ENCODE data around the gene CLSTN2.

CLSTN2 gene

GRCh38 chr3:140493271-140493670 is 558.3 kb downstream of the CLSTN2 start:
- no peaks in the 10 kb centered on the region for H3K36me3 Mint-ChIP-seq (ENCODE audit: low read depth)
- no peak for TF ChIP-seq CTCF (IDR thresholded peaks at IDR 0.05)
- H3K27me3 Mint-ChIP-seq (ENCODE audit: low read depth, poor library complexity) = peaks cover 10% of the 10 kb centered on the region
- H3K4me1 Mint-ChIP-seq = no peaks in the 10 kb centered on the region
- H3K9me3 Mint-ChIP-seq = peaks cover 7% of the 10 kb centered on the region
- no peak overlapping the region for H3K4me3 Mint-ChIP-seq
- no peak for DNase-seq
- no peak overlapping the region for H3K27ac Mint-ChIP-seq

GRCh38 chr3:140494970-140495369 is 560.0 kb downstream of the CLSTN2 start:
- Mint-ChIP-seq H3K4me1 (no peaks in the 10 kb centered on the region), H3K4me3 (no peak overlapping the region), H3K27ac (no peak overlapping the region), H3K9me3 (peaks cover 7% of the 10 kb centered on the region), H3K36me3 (ENCODE audit: low read depth) (no peaks in the 10 kb centered on the region), H3K27me3 (ENCODE audit: low read depth, poor library complexity) (peaks cover 8% of the 10 kb centered on the region)
- TF ChIP-seq CTCF (IDR thresholded peaks at IDR 0.05) = no peak
- DNase-seq = no peak

GRCh38 chr3:140497331-140497730 is 562.3 kb downstream of the CLSTN2 start:
- no peak for DNase-seq
- no peak overlapping the region for H3K27ac Mint-ChIP-seq
- no peak for TF ChIP-seq CTCF (IDR thresholded peaks at IDR 0.05)
- H3K4me3 Mint-ChIP-seq = no peak overlapping the region
- H3K4me1 Mint-ChIP-seq = peaks cover 11% of the 10 kb centered on the region
- H3K36me3 Mint-ChIP-seq (ENCODE audit: low read depth) = no peaks in the 10 kb centered on the region
- peaks cover 7% of the 10 kb centered on the region for H3K9me3 Mint-ChIP-seq
- peaks cover 8% of the 10 kb centered on the region for H3K27me3 Mint-ChIP-seq (ENCODE audit: low read depth, poor library complexity)

GRCh38 chr3:140499114-140499757 is 564.3 kb downstream of the CLSTN2 start:
- Mint-ChIP-seq H3K4me3 (no peak overlapping the region), H3K27me3 (ENCODE audit: low read depth, poor library complexity) (peaks cover 4% of the 10 kb centered on the region), H3K9me3 (peaks cover 7% of the 10 kb centered on the region), H3K4me1 (peaks cover 13% of the 10 kb centered on the region), H3K27ac (no peak overlapping the region), H3K36me3 (ENCODE audit: low read depth) (no peaks in the 10 kb centered on the region)
- peak; percentile 32 for TF ChIP-seq CTCF (IDR thresholded peaks at IDR 0.05)
- no peak for DNase-seq

- peaks cover 7% of the 10 kb centered on the region for H3K9me3 Mint-ChIP-seq
- H3K27ac Mint-ChIP-seq = no peak overlapping the region
- no peak overlapping the region for H3K4me3 Mint-ChIP-seq
- no peak for DNase-seq
- H3K36me3 Mint-ChIP-seq (ENCODE audit: low read depth) = no peaks in the 10 kb centered on the region
- no peak for TF ChIP-seq CTCF (IDR thresholded peaks at IDR 0.05)
- peaks cover 25% of the 10 kb centered on the region for H3K4me1 Mint-ChIP-seq
- H3K27me3 Mint-ChIP-seq (ENCODE audit: low read depth, poor library complexity) = peaks cover 7% of the 10 kb centered on the region
Observed at GRCh38 chr3:140500473-140500872, 565.5 kb downstream of the CLSTN2 start.

- H3K27ac Mint-ChIP-seq = no peak overlapping the region
- no peaks in the 10 kb centered on the region for H3K36me3 Mint-ChIP-seq (ENCODE audit: low read depth)
- peaks cover 7% of the 10 kb centered on the region for H3K27me3 Mint-ChIP-seq (ENCODE audit: low read depth, poor library complexity)
- H3K9me3 Mint-ChIP-seq = peaks cover 3% of the 10 kb centered on the region
- H3K4me3 Mint-ChIP-seq = no peak overlapping the region
- no peak for DNase-seq
- peaks cover 32% of the 10 kb centered on the region for H3K4me1 Mint-ChIP-seq
- no peak for TF ChIP-seq CTCF (IDR thresholded peaks at IDR 0.05)
Observed at GRCh38 chr3:140501061-140501769, 566.2 kb downstream of the CLSTN2 start.

Data from nephron progenitor cell (in vitro differentiated cells).